Fibroblast of lung (primary cell): ENCODE data around the gene LAMB2.

Experiments used
- CTCF ChIP-seq, 2 donors: IDR thresholded peaks in 1 of 2; conservative IDR thresholded peaks in 1 of 2; 1 replicate in 1 of 2; 2 replicates in 1 of 2; pipeline ENCODE4 v1.5.1; 2011 to 2012; ENCODE audit warnings: low read length in 2 of 2, control low read depth in 1 of 2, inconsistent platforms in 1 of 2, low read depth in 1 of 2, mild to moderate bottlenecking in 1 of 2
- EZH2 ChIP-seq: IDR thresholded peaks from 2 replicates; pipeline ENCODE4 v1.5.1; 2012; ENCODE audit warnings: low read length, control low read depth, mild to moderate bottlenecking; ENCODE audit errors: missing control alignments

DNA sequence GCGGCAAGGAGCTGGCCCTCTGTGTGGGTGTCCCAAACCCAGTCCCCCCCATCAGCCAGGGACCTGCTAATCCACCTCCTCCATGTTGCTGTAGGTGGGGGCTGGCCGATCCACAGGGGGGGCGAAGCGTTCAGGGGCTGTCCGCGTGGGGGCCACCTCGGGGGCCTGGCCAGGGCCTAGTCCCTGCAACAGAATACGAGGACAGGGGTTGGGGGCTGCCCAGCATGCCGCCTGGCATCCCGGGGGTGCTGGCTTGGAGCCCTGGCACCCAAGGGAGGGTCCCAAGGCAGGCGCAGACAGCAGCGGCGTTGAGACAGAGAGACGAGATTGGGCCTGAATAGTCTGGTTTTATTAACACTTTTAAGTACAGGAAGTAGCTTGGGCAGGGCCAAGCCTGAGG is 24.5 kb downstream of the LAMB2 start:
- TF ChIP-seq EZH2 = no peak
- no peak for TF ChIP-seq CTCF (conservative IDR thresholded peaks at IDR 0.05 in 1 of 2, IDR thresholded peaks at IDR 0.05 in 1 of 2; ENCODE audit: low read depth in 1 of 2, low read length in 2 of 2)
